Colonic mucosa (tissue), 4 donors: ENCODE results near the gene GTPBP1. TPM values are rescaled to one million over a fixed set of nuclear protein-coding genes. Genes with fewer than 3 reads are reported as not detected.

Experiments used
- DNase-seq: peaks from one replicate; pipeline ENCODE4 v3.0.0-alpha.2; 2020
- H3K27ac ChIP-seq: fragments of 200-600 bp; one replicate; pipeline ENCODE4 v1.8.0; 2021
- H3K27me3 ChIP-seq: fragments of 200-600 bp; one replicate; pipeline ENCODE4 v1.8.0; 2021
- H3K36me3 ChIP-seq: fragments of 200-600 bp; one replicate; pipeline ENCODE4 v1.8.0; 2021
- H3K4me1 ChIP-seq: fragments of 200-600 bp; one replicate; pipeline ENCODE4 v1.8.0; 2021; ENCODE audit warnings: mild to moderate bottlenecking
- H3K4me3 ChIP-seq: fragments of 200-600 bp; one replicate; pipeline ENCODE4 v1.8.0; 2021
- H3K9ac ChIP-seq, 2 donors: one replicate each; pipeline ENCODE4 v1.7.0; 2013; ENCODE audit warnings: control low read depth in 2 of 2, low read depth in 2 of 2, low read length in 2 of 2
- H3K9me3 ChIP-seq: fragments of 200-600 bp; one replicate; pipeline ENCODE4 v1.8.0; 2021
- CTCF ChIP-seq: fragments of 200-600 bp; IDR thresholded peaks from one replicate; pipeline ENCODE4 v1.8.0; 2022; ENCODE audit warnings: antibody characterized with exemption, mild to moderate bottlenecking
- intact Hi-C: fragments of 100-400 bp; cut with DNase I; formaldehyde crosslinking; loops from one replicate; pipeline ENCODE4 v1.14.1; 2022
- total RNA-seq, 2 donors: library from RNA; stranded (reverse); fragmentation: NEBNext Ultra II Directional in 1 of 2; extraction: Animal tissue kit (Norgen Biotek cat#: 25700) in 1 of 2; gene quantifications; one replicate each; pipeline ENCODE4 v1.2.1, GENCODE V29; 2021
- donor health status: healthy.
- donor health status: DM: no; HTN: no; CAD: no.
- donor health status: DM: no; HTN: no; CAD: no.

GTPBP1 gene
- total RNA-seq, 2 donors from 2014 or later = 64.6 to 65.6 TPM

GRCh38 chr22:38775656-38776055 is 69.9 kb downstream of the GTPBP1 start:
- H3K9ac ChIP-seq = no peak overlapping the region
- DNase-seq = no peak
- no peaks in the 10 kb centered on the region for H3K36me3 ChIP-seq
- H3K4me3 ChIP-seq = no peak overlapping the region
- H3K9me3 ChIP-seq = no peaks in the 10 kb centered on the region
- intact Hi-C loops = loop anchor here (10.0 kb wide), 1 partner anchor 69 kb away; the partner anchor contains the start of gene NPTXR
- H3K27ac ChIP-seq = no peak overlapping the region
- H3K27me3 ChIP-seq = no peaks in the 10 kb centered on the region
- no peak for TF ChIP-seq CTCF
- H3K4me1 ChIP-seq = no peaks in the 10 kb centered on the region

- H3K27me3 ChIP-seq = no peaks in the 10 kb centered on the region
- no peak overlapping the region for H3K9ac ChIP-seq
- H3K9me3 ChIP-seq = no peaks in the 10 kb centered on the region
- H3K27ac ChIP-seq = no peak overlapping the region
- H3K4me1 ChIP-seq = no peaks in the 10 kb centered on the region
- H3K4me3 ChIP-seq = no peak overlapping the region
- no peaks in the 10 kb centered on the region for H3K36me3 ChIP-seq
- DNase-seq = no peak
- intact Hi-C loops = loop anchor here (10.0 kb wide), 1 partner anchor 69 kb away; the partner anchor contains the start of gene NPTXR
- no peak for TF ChIP-seq CTCF
Observed at GRCh38 chr22:38776086-38776485, 70.3 kb downstream of the GTPBP1 start.

GRCh38 chr22:38777087-38777671 is 71.4 kb downstream of the GTPBP1 start:
- TF ChIP-seq CTCF = no peak
- intact Hi-C loops = loop anchor here (10.0 kb wide), 1 partner anchor 68 kb away; the partner anchor contains the start of gene NPTXR
- H3K4me3 ChIP-seq = no peak overlapping the region
- no peak overlapping the region for H3K27ac ChIP-seq
- DNase-seq = no peak
- no peaks in the 10 kb centered on the region for H3K9me3 ChIP-seq
- no peaks in the 10 kb centered on the region for H3K4me1 ChIP-seq
- no peaks in the 10 kb centered on the region for H3K36me3 ChIP-seq
- no peak overlapping the region for H3K9ac ChIP-seq
- H3K27me3 ChIP-seq = no peaks in the 10 kb centered on the region

GRCh38 chr22:38781033-38781432 is 75.3 kb downstream of the GTPBP1 start:
- no peaks in the 10 kb centered on the region for H3K4me1 ChIP-seq
- H3K9me3 ChIP-seq = no peaks in the 10 kb centered on the region
- no peak overlapping the region for H3K4me3 ChIP-seq
- H3K27ac ChIP-seq = no peak overlapping the region
- TF ChIP-seq CTCF = no peak
- no peak for DNase-seq
- intact Hi-C loops = no loop called here
- H3K27me3 ChIP-seq = no peaks in the 10 kb centered on the region
- no peak overlapping the region for H3K9ac ChIP-seq
- no peaks in the 10 kb centered on the region for H3K36me3 ChIP-seq

GRCh38 chr22:38782402-38783094 is 76.8 kb downstream of the GTPBP1 start:
- H3K4me3 ChIP-seq = no peak overlapping the region
- intact Hi-C loops = no loop called here

More at GRCh38 chr22:38782402-38783094, 76.8 kb downstream of the GTPBP1 start:
- Histone ChIP-seq H3K36me3 (no peaks in the 10 kb centered on the region), H3K27me3 (no peaks in the 10 kb centered on the region), H3K9ac (no peak overlapping the region), H3K4me1 (no peaks in the 10 kb centered on the region), H3K27ac (no peak overlapping the region), H3K9me3 (no peaks in the 10 kb centered on the region)
- no peak for DNase-seq
- no peak for TF ChIP-seq CTCF

Other genes with a start within 250 kb of the GTPBP1 start
- gene KDELR3, start 237.8 kb upstream of the GTPBP1 start, total RNA-seq = 10 to 100 TPM; 26.7 to 29.1 TPM
- 100 to 1,000 TPM; 333 to 359 TPM for gene DDX17, start 199.6 kb upstream of the GTPBP1 start, total RNA-seq
- gene DMC1, start 135.8 kb upstream of the GTPBP1 start, total RNA-seq = 1 to 10 TPM; 2.0 to 3.0 TPM
- 1 to 10 TPM in 1 of 2 donors, under 1 TPM in 1; 0.21 to 2.0 TPM for gene FAM227A, start 49.6 kb upstream of the GTPBP1 start, total RNA-seq
- gene CBY1, start 49.3 kb upstream of the GTPBP1 start, total RNA-seq = 10 to 100 TPM; 27.4 to 38.1 TPM
- gene TOMM22, start 24.0 kb upstream of the GTPBP1 start, total RNA-seq = 100 to 1,000 TPM in 1 of 2 donors, 10 to 100 TPM in 1; 97.1 to 149 TPM
- gene JOSD1, start 5.0 kb upstream of the GTPBP1 start, total RNA-seq = 100 to 1,000 TPM in 1 of 2 donors, 10 to 100 TPM in 1; 52.4 to 108 TPM
- 100 to 1,000 TPM; 106 to 123 TPM for gene SUN2, start 50.1 kb downstream of the GTPBP1 start, total RNA-seq
- gene DNAL4, start 88.2 kb downstream of the GTPBP1 start, total RNA-seq = 10 to 100 TPM; 15.8 to 17.8 TPM
- 1 to 10 TPM in 1 of 2 donors, under 1 TPM in 1; 0.82 to 2.0 TPM for gene NPTXR, start 138.1 kb downstream of the GTPBP1 start, total RNA-seq
- gene CBX6, start 166.3 kb downstream of the GTPBP1 start, total RNA-seq = 10 to 100 TPM in 1 of 2 donors, 1 to 10 TPM in 1; 9.2 to 14.5 TPM